Measurements from ENCODE around the gene IGSF9.

GRCh38 chr1:159951016-159951415 is 5.6 kb upstream of the IGSF9 start:
- no peak for TF ChIP-seq EZH2 (IDR thresholded peaks at IDR 0.05)
- no peak for TF ChIP-seq POLR2AphosphoS5 (IDR thresholded peaks at IDR 0.05; ENCODE audit: borderline replicate concordance, low read depth, low read length)
